Dedifferentiated amniotic fluid mesenchymal stem cell (primary cell): Measurements from ENCODE around the gene TET1.
"Not testable (repeated sequence)": the region's sequence is repeated elsewhere in the genome, so short reads cannot be mapped to it uniquely, and the experiment has no call there.

Experiments
- DNase-seq: peaks from one replicate; pipeline ENCODE4 v3.0.0-alpha.2; 2016; ENCODE audit errors: extremely low spot score

The TET1 gene

GRCh38 chr10:68606918-68607317 is 46.8 kb downstream of the TET1 start:
- DNase-seq: no peak

- DNase-seq: not testable (repeated sequence)
Measured at GRCh38 chr10:68610023-68610422, 49.9 kb downstream of the TET1 start.

GRCh38 chr10:68611227-68611626 is 51.1 kb downstream of the TET1 start:
- DNase-seq: no peak

GRCh38 chr10:68613974-68614373 is 53.8 kb downstream of the TET1 start:
- DNase-seq: not testable (repeated sequence)

GRCh38 chr10:68617691-68618090 is 57.6 kb downstream of the TET1 start:
- not testable (repeated sequence) for DNase-seq

GRCh38 chr10:68618234-68618633 is 58.1 kb downstream of the TET1 start:
- DNase-seq: no peak

- DNase-seq: no peak
Measured at GRCh38 chr10:68619595-68619994, 59.5 kb downstream of the TET1 start.

GRCh38 chr10:68625316-68625921 is 65.3 kb downstream of the TET1 start:
- no peak for DNase-seq

GRCh38 chr10:68628576-68629127 is 68.5 kb downstream of the TET1 start:
- DNase-seq: no peak

GRCh38 chr10:68632271-68632560 is 72.1 kb downstream of the TET1 start:
- not testable (repeated sequence) for DNase-seq

GRCh38 chr10:68633281-68633680 is 73.1 kb downstream of the TET1 start:
- DNase-seq: no peak

GRCh38 chr10:68633816-68634466 is 73.8 kb downstream of the TET1 start:
- no peak for DNase-seq

GRCh38 chr10:68636335-68636734 is 76.2 kb downstream of the TET1 start:
- DNase-seq: no peak

- not testable (repeated sequence) for DNase-seq
Measured at GRCh38 chr10:68643550-68643949, 83.4 kb downstream of the TET1 start.

GRCh38 chr10:68647672-68648341 is 87.7 kb downstream of the TET1 start:
- DNase-seq: peak; percentile 74

- DNase-seq: no peak
Measured at GRCh38 chr10:68655620-68656126, 95.5 kb downstream of the TET1 start.

GRCh38 chr10:68665841-68666240 is 105.7 kb downstream of the TET1 start:
- DNase-seq: peak; percentile 39

GRCh38 chr10:68666280-68666760 is 106.2 kb downstream of the TET1 start:
- DNase-seq: peak; percentile 93

- DNase-seq: no peak
Measured at GRCh38 chr10:68668231-68668630, 108.1 kb downstream of the TET1 start.

- no peak for DNase-seq
Measured at GRCh38 chr10:68668972-68669371, 108.8 kb downstream of the TET1 start.

- DNase-seq: no peak
Measured at GRCh38 chr10:68684413-68684812, 124.3 kb downstream of the TET1 start.

- no peak for DNase-seq
Measured at GRCh38 chr10:68696018-68696417, 135.9 kb downstream of the TET1 start.

- DNase-seq: peak; percentile 13
Measured at GRCh38 chr10:68697106-68697505, 137.0 kb downstream of the TET1 start.
